Eye (tissue), 1 donor: ENCODE results near the gene OR5AU1.
"Not testable (repeated sequence)": the region's sequence is repeated elsewhere in the genome, so short reads cannot be mapped to it uniquely, and the experiment has no call there.

Experiments
- DNase-seq: peaks from one replicate; pipeline ENCODE4 v3.0.0-alpha.2; 2015

Gene OR5AU1

DNA sequence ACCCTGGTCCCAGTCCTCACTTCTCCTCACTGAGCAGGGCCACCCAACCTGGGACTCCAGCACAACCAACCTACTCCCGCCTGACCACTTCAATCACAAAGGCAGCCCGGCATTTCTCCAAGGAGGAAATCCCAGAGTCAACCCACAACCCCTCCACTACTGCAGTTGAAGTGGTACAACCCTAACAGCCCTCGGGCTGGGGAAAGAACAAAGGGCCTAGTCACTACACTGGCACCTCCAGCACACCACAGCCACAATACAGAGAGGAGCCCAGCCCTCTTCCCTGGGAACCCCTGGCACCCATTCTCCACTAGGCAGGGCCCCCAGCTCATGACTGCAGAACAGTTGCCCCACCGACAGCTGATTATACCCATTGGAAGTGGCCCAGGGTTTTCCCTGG, 13.7 kb upstream of the OR5AU1 start:
- DNase-seq, result no peak

DNA sequence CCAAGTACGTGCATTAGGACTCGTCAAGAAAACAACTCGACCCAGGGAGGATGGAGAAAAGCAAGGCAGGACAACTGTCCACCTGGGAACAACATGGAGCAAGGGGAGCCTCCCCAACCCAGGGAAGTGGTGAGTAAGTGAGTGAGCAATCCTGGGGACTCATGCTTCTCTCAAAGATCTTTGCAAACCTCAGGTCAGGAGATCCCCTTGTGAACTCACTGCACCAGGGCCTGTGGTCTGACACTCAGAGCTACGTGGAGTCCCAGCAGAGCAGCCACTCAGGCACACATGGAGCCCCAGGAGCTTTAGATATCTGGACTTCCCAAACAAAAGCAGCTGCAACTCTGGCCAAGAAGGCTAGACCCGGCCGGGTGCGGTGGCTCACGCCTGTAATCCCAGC, 12.2 kb upstream of the OR5AU1 start:
- DNase-seq, result no peak

DNA sequence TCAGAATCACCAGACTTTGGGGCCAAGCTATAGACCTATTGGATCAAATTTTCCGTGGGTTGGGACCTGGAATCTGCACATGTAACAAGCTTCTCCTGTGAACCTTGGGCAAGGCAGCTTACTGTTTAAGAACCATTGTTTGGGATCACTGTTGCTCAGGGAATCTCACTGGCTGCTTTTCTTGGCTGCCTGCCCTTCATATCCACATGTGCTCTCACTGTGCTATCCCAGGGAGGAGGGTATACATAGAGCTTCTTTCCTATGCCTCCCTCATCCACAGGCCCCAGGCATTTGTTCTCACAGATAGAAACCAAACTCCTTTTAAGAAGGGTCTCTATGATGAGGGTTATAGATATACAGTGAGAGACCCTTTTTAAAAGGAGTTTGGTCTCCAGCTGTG, 9.8 kb upstream of the OR5AU1 start:
- not testable (repeated sequence) for DNase-seq

DNA sequence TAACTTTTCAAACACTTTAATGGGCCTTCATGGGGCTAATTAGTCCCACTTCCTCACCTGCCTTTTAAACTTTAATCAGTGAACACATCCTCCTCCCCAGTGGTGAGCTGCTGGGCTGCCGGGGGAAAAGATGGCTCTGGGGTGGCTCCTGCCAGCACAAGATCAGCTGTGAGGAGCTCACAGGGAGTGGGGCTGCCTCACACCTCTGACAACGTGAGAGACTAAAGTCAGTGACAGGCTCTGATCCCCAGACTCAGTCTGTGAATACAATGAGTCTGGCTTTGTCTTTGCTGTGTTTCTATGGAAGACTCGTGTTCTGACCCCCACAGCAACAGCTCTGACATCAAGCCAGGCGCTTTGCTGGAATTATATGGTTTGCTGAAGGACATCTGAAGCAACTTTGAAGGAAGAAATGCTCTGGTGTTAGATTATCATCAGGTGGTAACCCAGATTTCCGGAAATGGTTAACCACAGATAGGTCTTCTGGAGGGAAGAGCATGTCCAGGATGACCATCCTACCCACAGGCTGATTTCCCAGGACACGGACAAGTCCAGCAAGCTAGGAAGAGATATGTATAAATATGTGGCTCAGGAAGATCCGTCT, 9.2 kb upstream of the OR5AU1 start:
- DNase-seq, result not testable (repeated sequence)

DNA sequence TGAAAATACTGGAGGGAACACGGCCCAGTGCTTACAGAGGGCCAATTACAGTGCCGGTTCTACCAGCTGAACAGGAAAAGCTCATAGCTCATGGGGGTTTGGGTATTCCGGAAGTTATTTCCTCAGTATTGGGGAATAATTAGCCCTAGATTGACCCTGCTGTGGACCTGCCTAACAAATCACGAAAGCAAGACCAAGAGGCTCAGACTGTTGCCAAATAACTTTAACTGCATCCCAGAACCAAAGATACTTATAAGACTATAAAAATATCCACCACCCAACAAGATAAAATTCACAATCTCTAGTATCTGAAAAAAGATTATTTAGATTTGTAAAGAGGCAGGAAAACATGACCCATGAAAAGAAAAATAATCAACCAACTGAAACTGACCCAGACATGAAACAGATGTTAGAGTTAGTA, 8.0 kb upstream of the OR5AU1 start:
- DNase-seq, result peak; percentile 4

DNA sequence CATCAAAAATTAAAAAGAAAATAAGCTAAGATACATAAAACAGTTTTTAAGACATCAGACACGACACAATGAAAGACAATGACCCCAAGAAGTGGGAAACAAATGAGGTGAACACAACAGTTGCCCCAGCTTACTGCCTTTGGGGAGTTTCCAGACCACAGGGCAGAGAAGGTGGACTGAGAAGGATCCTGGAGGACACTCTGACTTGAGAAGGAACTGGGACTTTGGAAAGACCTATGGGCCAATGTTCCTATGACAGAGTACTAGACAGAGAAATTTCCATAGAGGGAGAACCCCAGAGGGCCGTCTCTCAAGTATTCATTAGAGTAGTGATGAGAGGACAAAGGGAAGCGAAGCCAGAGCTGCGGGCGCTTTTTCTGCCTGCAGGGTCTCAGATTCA, 6.2 kb upstream of the OR5AU1 start:
- DNase-seq, result no peak

DNA sequence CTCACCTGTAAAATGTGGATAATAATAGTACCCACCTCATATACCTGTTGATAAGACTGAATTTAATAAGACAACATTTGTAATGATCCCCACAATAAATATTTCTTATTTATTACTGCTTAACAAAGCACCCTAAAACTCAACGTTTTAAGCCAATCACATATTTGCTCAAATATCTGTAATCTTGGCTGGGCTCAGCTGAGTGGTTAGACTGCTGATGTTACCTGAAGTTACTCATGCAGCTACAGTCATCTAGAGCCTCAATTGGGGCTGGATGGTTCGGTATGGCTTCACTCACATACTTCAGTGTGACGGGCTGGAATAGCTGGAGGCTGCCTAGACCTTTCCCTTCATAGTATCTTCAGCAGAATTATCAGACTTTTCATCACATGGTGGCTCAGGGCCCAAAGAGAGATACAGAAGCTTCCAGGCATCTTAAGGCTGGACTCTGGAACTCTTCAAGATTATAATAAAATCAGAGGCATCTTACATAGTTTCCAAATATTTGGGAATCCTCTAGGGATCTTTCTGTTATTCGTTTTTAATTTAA, 4.3 kb upstream of the OR5AU1 start:
- DNase-seq, result no peak

DNA sequence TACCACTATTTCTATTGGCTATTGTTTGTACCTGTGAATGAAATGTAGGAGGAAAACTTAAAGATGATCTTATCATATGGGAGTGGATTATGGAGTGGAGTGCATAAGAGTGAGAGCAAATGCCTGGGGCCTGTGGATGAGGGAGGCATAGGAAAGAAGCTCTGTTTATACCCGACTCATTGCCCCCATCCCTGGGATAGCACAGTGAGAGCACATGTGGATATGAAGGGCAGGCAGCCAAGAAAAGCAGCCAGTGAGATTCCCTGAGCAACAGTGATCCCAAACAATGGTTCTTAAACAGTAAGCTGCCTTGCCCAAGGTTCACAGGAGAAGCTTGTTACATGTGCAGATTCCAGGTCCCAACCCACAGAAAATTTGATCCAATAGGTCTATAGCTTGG, 2.3 kb upstream of the OR5AU1 start:
- DNase-seq, result not testable (repeated sequence)

DNA sequence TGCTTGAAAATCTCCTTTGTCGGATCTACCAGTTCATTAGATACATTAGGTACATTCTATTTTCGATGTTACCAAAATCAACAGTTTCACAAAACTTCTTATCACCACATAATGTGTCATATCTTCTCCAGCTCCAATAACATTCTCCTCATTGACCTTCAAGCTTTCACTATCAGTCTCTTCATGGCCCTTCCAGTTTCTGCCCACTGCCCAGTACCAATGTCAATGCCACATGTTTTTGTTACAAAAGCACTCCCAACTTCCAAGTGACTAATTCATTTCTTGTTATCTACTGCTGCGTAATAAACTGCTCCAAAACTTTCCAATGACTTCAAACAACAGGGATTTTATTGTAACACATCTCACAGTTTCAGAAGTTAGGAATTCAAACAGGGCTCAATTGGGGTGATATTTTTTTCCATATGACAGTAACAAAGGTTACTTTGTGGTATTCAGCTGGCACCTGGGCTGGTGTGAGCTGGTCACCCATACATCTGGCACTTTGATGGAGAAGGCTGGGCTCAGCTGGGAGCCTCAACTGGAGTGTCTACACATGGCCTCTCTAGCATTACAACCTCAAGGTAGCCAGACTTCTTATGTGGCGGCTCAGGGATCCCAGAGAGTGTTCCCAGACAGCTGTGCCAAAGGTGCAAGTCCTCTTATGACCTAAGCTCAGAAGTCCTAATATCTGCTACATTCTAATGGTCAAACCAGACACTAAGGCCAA, 6.1 kb downstream of the OR5AU1 start:
- no peak for DNase-seq

DNA sequence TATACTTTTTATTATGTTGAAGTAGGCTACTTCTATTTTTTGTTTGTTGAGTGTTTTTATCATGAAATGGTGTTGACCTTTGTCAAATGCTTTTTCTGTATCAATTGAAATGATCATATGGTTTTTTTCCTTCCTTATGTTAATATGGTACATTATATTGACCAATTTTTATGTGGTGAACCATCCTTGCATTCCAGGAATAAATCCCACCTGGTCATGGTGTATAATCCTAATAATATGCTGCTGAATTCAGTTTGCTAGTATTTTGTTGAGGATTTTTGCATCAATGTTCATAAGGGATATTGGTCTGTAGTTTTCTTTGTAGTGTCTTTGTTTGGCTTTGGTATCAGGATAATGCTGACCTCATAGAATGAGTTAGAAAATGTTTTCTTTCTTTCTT, 10.4 kb downstream of the OR5AU1 start:
- DNase-seq, result no peak

DNA sequence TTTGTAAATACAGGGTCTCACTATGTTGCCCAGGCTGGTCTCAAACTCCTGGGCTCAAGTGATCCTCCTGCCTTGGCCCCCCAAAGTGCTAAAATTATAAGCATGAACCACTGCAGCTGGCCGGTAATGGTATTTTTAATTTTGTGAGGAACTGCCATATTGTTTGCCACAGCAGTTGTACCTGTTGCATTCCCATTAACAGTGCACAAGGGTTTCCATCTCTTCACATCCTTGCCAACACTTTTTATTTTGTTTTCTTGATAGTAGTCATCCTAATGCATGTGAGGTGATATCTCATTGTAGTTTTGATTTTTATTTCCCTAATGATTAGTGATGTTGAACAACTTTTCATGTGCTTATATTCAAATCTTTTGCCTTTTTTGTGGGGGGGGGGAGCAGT, 13.5 kb downstream of the OR5AU1 start:
- DNase-seq, result no peak

DNA sequence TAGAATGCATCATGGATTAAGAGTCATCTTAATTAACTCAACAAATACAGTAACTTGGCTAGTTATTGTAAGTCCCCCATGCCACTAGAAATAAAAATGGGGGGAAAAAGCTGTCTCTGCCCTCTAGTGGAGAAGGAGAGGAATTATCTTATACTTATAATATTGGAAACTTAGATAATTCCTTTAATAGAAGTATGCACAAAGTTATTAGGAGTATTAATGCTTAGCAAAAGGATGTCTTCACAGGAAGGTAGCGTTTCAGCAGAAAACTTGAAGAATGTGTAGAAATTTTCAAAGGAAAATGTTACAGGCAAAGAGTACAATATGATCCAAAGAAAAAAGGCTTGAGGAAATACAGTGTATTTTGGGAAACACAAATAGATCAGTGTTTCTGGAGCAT, 19.8 kb downstream of the OR5AU1 start:
- DNase-seq, result peak; percentile 8

DNA sequence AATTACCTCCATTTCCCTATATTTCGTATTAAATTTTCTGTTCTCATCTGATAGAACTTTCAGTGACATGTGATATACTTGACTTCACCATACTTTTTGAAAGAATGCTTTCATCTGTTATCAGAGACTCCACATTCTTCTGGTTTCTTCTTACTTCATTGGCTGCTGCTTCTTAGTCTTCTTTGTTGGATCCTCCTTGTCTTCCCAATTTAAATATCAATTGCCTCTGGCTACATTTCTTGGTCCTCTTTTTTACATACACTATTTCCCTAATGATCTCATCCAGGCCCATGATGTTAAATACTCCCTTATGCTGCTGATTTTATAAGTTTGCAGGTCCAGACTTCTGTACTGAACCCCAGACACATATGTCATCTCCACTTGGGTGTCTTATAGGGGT, 22.0 kb downstream of the OR5AU1 start:
- no peak for DNase-seq

DNA sequence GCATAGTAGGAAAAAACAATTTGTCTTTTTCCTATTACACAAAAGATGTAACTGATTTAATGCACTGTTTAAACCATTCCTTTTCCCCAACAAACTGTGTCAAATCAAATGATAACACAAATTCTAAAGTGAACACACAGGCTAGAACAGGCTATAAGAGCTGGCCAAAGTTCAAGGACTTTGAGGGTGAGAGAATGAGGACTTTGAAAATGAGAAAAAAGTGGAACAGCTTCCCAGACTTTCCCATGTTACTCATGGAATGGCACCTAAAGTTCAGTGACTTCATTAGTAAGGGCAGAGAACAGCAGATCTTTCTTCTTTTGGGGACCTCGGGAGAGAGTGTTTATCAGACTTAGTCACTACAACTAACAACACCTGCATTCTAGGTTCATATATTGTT, 32.4 kb downstream of the OR5AU1 start:
- no peak for DNase-seq

DNA sequence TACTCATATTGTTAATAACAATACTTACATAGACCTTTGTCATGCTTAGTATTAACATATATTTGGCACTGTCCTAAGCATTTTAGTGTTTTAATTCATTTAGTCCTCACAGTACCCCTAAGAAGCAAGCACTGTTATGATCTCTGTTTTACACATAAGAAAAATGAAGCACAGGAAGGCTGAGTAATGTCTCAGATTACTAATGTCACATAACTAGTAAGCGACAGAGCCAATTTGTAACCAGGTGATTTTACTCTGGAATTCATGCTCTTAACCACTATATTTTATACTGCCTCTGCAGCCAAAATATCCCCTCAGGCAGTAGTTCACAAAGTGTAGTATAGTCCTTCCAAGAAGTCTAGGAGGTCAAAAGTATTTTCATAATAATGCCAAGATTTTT, 34.7 kb downstream of the OR5AU1 start:
- no peak for DNase-seq

DNA sequence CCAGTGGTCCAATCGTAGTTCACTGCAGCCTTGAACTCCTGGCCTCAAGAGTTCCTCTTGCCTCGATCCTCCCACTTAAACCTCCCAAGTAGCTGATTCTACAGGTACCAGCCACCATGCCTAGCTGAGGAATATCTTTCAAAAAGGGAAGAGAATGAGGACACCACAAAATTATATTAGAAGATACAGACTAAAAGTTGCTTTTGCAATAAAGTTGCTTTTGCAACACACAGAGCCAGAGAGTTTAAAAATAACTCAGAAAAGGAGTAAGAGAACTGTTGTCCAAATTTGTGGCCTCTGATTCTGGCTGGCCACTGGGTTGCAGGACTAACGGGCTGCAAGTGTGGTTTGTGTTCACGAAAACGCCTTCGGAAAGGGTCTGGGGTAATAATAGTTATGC, 35.2 kb downstream of the OR5AU1 start:
- DNase-seq, result no peak

DNA sequence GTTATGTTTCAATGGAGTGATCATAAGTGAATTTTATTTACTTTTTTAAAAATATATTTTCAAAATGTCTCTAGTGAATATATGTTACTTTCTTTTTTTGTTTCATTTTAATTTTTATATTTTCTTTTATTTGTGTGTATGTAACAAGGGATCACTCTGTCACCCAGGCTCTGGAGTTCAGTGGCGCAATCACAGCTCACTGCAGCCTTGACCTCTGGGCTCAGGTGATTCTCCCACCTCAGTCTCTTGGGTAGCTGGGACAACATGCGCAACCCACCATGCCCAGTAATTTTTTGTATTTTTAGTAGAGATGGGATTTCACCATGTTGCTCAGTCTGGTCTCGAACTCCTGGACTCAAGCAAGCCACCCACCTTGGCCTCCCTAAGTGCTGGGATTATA, 36.9 kb downstream of the OR5AU1 start:
- DNase-seq, result no peak

DNA sequence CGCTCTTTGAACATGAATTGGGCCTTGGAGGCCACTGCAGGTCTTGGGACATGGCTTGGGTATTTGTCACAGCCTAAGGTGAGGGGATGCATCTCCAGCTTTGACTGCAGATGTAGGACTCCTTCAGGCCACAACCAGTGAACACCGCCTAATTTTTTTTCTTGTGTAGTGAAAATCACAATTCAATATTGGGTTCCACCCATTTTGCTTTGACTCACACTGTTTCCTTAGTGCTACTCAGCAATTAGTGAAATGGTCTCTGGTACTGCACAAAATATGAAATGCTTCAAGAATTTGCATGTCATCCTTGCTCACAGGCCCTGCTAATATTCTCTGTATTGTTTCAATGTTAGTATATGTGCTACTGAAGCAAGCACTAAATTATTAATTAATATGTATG, 42.5 kb downstream of the OR5AU1 start:
- DNase-seq, result no peak

DNA sequence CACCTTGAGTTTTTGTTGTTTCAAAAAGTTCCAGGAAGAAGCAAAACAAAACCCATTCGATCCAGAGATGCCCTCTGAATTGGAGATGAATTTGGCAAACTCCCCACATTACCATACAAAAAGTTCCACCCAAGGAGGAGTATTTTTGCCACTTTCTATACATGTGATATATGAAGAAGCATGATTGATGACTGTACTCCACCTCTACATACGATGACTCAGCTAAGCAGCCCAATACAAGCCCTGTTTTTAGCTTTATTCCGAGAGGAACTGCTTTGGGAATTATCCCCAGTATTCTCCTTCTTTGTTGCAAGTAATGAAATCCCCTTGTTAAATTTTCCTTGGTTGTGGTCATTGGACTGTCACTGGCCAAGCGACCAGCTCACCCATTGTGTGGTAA, 43.6 kb downstream of the OR5AU1 start:
- no peak for DNase-seq

DNA sequence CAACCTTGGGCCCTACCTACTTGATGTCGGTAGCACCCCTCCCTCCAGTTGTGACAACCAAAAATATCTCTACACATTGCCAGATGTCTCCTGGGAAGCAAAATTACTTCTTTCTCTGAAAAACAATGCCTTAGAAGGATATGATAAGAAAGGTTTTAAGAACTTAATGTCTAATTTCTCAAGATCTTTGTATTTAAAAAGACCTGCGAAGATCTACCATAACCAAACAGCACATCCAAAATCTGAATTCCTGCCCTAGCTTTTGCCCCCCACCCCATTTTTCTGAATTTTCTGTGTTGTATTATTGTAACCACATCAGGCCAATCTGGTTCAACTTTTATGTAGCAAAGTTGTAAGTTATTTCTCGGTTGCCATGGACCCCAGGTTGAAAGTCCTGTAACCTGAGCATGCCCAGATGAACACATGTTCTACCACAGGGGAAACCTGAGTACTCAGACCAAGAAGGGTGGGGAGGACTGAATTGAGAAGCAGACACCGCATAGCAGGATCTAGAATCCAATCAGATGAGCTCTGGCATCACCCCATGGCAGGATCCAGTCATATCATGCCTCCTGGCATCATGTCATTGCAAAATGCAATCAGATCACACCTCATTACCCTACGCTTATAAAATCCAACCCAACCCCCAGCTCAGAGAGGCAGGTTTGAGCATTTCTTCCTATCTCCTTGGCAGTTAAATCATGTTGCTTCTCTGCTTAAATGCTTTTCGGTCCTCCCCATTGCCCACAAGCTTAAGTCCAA, 46.3 kb downstream of the OR5AU1 start:
- DNase-seq, result peak; percentile 4

DNA sequence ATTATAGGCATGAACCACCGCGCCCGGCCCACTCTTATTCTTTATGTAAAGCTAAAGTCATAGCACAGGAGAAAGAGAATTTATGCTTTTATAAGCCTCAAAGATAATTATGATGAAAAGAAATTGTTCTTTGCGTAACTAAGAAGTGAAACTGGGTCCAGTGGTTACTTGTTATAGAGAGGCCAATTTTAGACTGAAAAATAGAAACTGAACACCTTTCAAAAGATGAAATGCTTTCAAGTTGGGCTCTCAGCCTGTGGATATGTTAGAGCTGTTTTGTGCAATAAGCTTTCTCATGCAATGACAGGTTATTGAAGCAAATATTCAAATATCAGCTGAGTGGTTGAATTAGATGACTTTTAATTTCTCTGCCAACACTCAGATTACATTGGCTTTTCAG, 47.1 kb downstream of the OR5AU1 start:
- DNase-seq, result no peak

DNA sequence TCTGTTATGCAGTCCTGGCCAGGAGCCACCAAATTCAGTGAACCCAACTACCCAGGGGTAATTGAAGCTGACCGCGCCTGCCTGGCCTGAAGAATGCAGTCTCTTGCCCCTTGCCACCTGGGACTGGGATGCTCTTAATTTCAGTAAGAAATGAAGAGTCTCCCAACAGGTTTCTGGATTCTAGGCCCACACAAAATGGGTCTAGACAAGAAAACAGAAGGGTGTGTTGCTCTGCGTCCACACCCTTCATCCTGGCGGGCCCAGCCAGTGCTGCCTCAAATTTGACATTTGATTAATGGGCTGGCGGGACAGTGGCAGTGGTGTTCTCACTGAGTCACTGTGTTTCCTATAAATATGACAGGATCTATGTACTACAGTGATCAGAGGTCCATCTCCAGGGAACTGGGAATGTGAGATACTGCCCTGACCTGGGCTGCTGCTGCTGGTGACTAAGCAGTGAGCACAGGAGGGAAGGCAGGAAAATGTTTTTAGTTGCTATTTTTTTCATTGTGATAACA, 48.5 kb downstream of the OR5AU1 start:
- no peak for DNase-seq

DNA sequence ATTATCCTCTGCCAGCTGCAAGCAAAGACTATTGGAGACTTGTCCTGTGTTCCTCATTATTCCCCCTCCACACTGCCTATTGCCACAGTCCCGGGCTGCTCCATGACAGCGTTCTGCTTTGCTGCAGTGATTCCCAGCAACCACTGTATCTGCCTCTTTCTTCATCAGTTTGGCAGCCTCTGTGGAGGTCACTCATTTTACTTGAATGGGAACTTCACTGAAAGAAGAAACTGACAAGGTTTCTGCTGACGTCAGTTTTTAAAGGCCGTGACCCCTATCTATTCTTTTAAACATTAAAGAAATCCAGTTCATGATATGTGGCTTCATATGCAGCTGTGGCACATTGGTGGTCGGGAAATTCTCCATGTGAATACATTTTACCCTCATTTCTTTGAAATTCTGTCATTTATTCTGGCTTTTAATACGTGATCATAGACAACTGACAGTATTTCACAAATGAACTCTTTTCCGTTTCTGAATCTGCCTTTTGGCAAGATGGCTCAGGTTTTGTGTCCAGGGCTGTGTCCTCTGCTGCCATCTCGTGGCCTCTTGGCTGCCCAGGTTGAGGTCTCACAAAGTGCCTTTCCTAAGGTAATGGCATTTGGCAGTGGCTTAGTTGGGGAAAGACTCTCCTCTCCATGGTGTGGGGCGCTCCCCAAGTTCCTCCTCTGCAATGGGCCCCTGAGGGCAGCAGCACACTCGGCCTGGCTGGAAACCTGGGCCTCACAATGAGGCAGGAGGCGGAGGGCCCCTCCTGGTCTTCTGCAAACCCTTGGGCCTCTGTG, 49.2 kb downstream of the OR5AU1 start:
- peak; percentile 94 for DNase-seq
